Fibroblast of peridontal ligament (primary cell): ENCODE measurements around the gene LRRC26.
A peak's percentile ranks its signal among the peaks of the same experiment; 100 is the strongest.

ENCODE experiments used
- DNase-seq: peaks from one replicate; pipeline ENCODE4 v3.0.0-alpha.2; 2010; ENCODE audit errors: extremely low read depth

LRRC26 gene

DNA sequence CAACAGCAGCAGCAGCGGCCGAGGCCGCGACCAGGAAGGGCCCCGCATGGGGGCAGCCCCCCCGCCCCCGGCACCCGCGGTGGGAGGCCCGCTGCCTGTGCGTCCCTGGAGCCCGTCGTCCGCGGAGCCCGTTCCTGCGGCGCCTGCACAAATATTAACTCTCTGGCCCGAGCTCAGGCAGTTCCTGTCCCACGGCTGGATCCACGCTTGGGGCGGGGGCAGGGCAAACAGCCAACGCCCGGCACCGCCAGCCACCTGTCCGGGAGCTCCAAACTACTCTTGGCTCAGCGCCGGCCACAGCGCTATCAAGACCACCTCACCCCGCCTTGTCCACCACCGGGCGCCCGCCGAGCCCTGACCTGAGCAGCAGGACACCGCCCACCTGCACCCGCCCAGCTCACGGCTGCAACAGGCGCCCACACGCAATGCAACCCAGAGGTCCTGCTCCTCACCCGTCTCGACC lies at the start of gene LRRC26:
LRRC26 (minus strand) TSS at position 156 of the 463 bp plus-strand sequence; CDS start at position 48, 108 bp downstream.
- DNase-seq = no peak

DNA sequence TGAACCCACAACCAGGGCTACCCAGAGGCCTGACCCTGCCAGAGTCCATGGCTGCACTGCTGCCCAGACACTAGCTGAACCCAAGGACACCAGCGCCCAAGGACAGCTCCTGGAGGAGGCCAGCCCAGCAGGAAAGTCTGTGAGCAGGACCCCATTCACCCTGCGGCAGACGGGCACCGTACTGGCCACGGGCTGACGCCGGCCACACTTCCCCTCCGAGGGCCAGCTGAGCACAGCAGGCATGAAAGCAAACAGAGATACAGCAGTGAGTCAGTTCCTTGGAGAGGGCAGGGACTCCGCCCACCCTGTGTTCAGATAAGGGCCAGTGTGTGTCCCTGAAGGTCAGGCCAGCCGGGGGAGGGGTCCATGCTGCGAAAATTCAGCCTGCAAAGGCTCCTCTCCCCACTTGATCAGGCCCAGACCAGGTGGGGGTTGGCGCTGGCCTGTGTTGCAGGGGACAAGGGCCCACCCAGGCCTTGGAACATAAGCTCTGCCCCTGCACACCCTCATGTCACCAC lies 49.0 kb upstream of the LRRC26 start:
- no peak for DNase-seq

- no peak for DNase-seq
These were observed 48.4 kb upstream of the LRRC26 start for GRCh38 chr9:137218212-137218753.

DNA sequence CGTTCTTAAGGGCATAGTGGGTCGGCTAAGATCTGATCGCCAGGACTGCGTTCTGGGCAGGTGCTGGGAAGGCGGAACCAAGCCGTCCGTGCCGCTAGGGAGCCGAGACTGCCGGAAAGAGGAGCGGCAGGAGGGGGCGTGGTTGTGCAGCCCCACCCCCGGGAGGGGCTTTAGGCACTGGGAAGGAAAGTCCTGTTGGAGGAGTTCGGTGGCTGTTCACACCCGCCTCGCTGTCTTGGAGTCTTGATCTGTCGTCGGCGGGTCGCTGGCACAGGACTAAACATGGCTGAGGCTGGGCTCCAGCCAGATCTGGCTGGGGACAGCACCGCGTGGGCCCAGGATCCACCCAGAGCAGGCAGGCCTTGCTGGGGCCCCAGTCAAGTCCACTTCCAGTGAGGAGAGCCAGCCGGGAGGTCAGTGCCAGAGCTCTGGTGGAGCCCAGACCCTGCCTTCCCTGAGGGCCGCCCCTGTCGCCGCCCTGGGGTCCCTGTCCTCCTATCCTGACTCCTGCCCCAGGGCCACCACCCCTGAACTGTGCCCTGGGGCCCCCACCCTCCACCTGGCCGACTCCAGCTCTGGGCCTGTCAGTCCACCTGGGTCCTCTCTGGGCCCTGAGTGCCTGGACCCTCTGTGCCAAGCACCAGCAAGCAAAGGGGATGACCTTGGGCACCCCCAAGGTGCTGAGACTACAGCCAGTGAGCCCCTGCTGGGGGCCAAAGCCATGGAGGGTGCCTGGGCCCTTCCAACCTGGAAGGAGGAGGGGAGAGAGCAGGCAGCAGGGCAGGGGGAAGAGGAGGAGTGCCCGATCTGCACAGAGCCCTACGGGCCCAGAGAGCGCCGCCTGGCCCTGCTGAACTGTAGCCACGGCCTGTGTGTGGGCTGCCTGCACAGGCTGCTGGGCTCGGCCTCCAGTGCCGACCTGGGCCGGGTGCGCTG lies 47.7 kb upstream of the LRRC26 start:
- DNase-seq = no peak

DNA sequence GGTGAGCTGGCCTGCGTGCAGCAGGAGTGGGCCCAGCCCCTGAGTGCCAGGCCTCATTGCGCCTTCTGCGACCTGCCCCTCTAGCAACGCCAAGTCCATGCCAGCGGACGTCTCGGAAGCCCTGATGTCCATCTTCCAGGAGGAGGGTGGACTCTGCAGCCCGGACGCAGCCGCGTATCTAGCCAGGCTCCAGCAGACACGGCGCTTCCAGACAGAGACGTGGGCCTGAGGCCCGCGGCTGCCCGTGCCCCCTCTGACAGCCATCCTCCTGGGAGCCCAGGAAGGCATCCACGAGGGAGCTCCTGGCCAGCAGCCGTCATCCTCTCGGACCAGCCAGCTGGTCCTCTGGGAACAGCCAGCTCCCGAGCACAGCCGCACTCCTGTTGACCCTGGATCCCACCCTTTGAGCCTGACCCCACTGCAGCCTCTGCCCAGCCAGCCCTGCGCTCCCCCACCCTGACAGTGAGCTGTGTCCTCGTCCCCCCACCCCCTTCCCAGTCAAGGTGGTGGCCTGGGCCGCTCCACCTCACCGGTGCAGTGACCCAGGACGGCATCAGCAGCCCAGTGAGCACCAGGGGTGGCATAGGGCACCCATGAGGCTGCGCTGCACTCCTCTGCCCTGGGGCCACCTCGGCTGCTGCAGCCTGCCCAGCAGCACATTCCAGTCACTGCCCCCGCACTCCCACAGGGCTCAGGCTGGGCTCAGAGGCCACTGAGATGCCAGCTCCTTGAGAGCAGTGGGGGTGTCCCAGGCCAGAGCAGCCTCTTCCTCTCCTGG lies 46.5 kb upstream of the LRRC26 start:
- no peak for DNase-seq

GRCh38 chr9:137215196-137215986 lies 45.5 kb upstream of the LRRC26 start:
- DNase-seq = no peak

DNA sequence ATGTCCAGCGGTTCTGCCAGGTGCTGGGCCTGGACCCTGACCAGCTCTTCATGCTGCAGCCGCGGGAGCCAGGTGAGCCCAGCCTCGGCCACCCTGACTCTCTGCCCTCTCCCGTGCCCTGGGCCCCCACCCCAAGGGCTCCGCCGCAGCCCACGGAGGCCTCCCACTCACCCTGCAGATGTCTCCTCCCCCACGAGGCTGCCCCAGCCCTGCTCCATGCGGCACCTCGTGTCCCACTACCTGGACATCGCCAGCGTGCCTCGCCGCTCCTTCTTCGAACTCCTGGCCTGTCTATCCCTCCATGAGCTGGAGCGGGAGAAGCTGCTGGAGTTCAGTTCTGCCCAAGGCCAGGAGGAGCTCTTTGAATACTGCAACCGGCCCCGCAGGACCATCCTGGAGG lies 44.8 kb upstream of the LRRC26 start:
- no peak for DNase-seq

- DNase-seq = no peak
These were observed 43.6 kb upstream of the LRRC26 start for GRCh38 chr9:137213160-137214060.

DNA sequence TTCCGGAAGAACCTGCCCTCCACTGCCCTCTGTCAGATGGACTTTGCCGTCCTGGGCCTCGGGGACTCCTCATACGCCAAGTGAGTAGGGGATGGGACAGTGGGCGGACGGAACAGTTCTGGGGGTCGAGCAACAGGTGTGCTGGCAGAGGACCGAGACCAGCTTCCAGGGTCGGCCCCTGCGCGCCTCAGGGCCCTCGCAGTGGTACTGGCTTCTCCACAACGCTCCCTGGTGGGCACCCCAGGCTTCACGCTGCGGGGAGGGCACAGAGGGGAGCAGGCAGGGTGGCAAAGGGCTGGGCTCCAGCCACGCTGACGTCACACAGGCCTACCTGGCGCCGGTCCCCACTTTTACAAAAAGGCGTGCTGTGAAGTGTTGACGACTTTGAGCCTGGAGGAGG lies 42.7 kb upstream of the LRRC26 start:
- DNase-seq = no peak

- DNase-seq = no peak
These were observed 41.7 kb upstream of the LRRC26 start for GRCh38 chr9:137211532-137211931.

- no peak for DNase-seq
These were observed 36.8 kb upstream of the LRRC26 start for GRCh38 chr9:137206602-137207001.

DNA sequence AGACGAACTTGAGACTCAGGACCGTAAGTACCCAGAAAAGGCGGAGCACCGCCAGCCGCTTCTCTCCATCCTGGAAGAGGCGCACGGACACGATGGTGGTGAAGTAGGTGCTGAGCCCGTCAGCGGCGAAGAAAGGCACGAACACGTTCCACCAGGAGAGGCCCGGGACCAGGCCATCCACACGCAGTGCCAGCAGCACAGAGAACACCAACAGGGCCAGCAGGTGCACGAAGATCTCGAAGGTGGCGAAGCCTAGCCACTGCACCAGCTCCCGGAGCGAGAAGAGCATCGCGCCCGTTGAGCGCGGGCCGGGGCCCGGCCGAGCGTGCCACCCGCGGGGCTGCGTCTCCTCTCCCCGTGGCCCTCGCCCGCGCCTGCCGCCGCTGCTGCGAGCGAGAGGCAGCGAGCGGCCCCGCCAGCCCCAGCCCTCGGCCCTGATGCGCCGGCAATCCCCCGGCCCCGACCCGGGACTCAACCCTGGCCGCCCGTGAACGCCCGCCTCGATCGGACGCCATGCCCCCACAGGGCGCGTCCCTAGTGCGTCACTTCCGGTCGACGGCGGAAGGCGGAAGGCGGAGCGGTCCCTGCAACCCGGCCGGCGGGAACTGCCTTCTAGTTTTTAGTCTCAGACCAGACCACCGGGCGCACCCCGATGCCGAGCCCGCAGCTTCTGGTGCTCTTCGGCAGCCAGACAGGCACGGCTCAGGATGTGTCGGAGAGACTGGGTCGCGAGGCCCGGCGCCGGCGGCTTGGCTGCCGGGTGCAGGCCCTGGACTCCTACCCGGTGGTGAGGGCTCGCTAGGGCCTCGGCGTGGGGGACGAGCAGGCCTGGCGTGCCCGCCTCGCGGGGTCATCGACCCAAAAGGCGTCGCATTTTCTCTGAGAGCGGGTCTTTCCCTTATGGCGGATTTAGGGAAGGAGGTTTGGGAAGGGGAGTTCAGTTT lies 35.5 kb upstream of the LRRC26 start, which contains the start of the genes NDOR1 and TMEM203:
NDOR1 (plus strand) TSS at position 575 of the 944 bp plus-strand sequence; CDS start at position 653, 78 bp downstream.
TMEM203 (minus strand) TSS at position 523 of the 944 bp plus-strand sequence; CDS start at position 289, 234 bp downstream.
- peak; percentile 71 for DNase-seq

DNA sequence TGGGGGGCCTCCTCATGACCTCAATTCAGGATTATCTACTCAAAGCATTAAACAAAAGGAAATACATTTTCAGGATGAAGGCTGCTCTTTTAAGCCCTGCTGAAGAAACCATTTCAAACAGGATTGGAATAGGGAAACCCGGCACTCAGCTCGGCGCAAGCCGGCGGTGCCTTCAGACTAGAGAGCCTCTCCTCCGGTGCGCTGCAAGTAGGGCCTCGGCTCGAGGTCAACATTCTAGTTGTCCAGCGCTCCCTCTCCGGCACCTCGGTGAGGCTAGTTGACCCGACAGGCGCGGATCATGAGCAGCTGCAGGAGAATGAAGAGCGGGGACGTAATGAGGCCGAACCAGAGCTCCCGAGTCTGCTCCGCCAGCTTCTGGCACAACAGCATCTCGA lies 34.9 kb upstream of the LRRC26 start:
- no peak for DNase-seq

DNA sequence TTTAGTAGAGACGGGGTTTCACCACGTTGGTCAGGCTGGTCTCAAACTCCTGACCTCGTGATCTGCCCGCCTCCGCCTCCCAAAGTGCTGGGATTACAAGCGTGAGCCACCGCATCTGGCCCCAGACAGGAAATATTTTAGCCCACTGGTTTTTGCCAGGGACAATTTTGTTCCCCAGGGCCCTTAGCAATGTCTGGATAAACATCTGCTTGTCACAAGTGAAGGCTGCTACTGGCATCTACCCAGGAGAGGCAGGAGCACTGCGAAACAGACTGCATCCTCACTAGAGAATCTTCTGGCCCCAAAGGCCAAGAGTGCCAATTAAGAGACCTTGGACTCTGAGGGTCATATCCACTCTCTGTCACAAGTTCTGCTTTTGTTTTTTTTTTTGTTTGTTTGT lies 33.1 kb upstream of the LRRC26 start:
- no peak for DNase-seq

GRCh38 chr9:137201205-137201868 lies 31.5 kb upstream of the LRRC26 start:
- DNase-seq = no peak

- peak; percentile 98 for DNase-seq
These were observed 30.7 kb upstream of the LRRC26 start, which contains the start of gene TPRN for GRCh38 chr9:137200311-137201204. Gene TPRN, minus strand, starts transcription at chr9:137200741. Its CDS starts 30 bp downstream, at chr9:137200711.
